Tibial nerve (tissue), 4 donors: ENCODE measurements around the gene KRTAP5-4. TPM values are rescaled to one million over a fixed set of nuclear protein-coding genes. Genes with fewer than 3 reads are reported as not detected.
"Not testable (repeated sequence)": the region's sequence is repeated elsewhere in the genome, so short reads cannot be mapped to it uniquely, and the experiment has no call there.

Experiments
- DNase-seq, 2 donors: peaks; one replicate each; pipeline ENCODE4 v3.0.0-alpha.2; 2019; ENCODE audit warnings: low spot score in 2 of 2
- H3K27ac ChIP-seq, 4 donors: fragments of 200-600 bp; sonication (generic) in 3 of 4; one replicate each; pipeline ENCODE4 v1.5.1; 2017 to 2019; ENCODE audit warnings: mild to moderate bottlenecking in 1 of 4
- H3K27me3 ChIP-seq, 2 donors: fragments of 200-600 bp; sonication (generic) in 1 of 2; one replicate each; pipeline versions ENCODE4 v1.5.1 to v1.6.0; 2017 to 2019
- H3K36me3 ChIP-seq, 3 donors: fragments of 200-600 bp; sonication (generic); one replicate each; pipeline ENCODE4 v1.5.1; 2018 to 2019
- H3K4me1 ChIP-seq, 4 donors: fragments of 200-600 bp; sonication (generic) in 3 of 4; one replicate each; pipeline ENCODE4 v1.5.1; 2017 to 2019
- H3K4me3 ChIP-seq, 4 donors: fragments of 200-600 bp; sonication (generic) in 3 of 4; one replicate each; pipeline ENCODE4 v1.5.1; 2017 to 2019; ENCODE audit warnings: mild to moderate bottlenecking in 1 of 4, moderate library complexity in 1 of 4
- H3K9me3 ChIP-seq, 4 donors: fragments of 200-600 bp; sonication (generic) in 3 of 4; one replicate each; pipeline ENCODE4 v1.5.1; 2017 to 2019
- CTCF ChIP-seq, 5 experiments: fragments of 200-600 bp in 3 of 5; fragments of 450-650 bp in 2 of 5; sonication (generic) in 3 of 5; IDR thresholded peaks; one replicate each; pipeline ENCODE4 v1.5.1; 2016 to 2019; ENCODE audit warnings: antibody characterized with exemption in 5 of 5, mild to moderate bottlenecking in 3 of 5, moderate library complexity in 2 of 5
- EP300 ChIP-seq, 2 donors: sonication (generic); formaldehyde crosslinking; IDR thresholded peaks; one replicate each; pipeline ENCODE4 v1.6.1; 2017; ENCODE audit warnings: antibody characterized with exemption in 2 of 2, mild to moderate bottlenecking in 1 of 2
- POLR2A ChIP-seq, 2 donors: fragments of 450-650 bp; IDR thresholded peaks; one replicate each; pipeline ENCODE4 v1.6.1; 2017; ENCODE audit warnings: antibody characterized with exemption in 2 of 2, mild to moderate bottlenecking in 2 of 2, moderate library complexity in 2 of 2
- WGBS, 2 donors: methylation state at CpG; one replicate each; pipeline ENCODE4 v1.1.5; 2018; 5-methylcytosine and 5-hydroxymethylcytosine counted together
- total RNA-seq, 4 donors: library from RNA; depleted of rRNA; stranded (reverse); fragments of >200 nt; gene quantifications; one replicate each; pipeline ENCODE4 v1.1.0, GENCODE V29; 2016

KRTAP5-4 gene
- total RNA-seq, 4 donors from 2014 or later = not detected

GRCh38 chr11:1668911-1669473 lies 47.1 kb upstream of the KRTAP5-4 start:
- H3K9me3 ChIP-seq = no peaks in the 10 kb centered on the region
- H3K27me3 ChIP-seq = peaks cover 0 to 32% of the 10 kb centered on the region in 2 donors
- no peak overlapping the region for H3K4me3 ChIP-seq
- no peaks in the 10 kb centered on the region for H3K4me1 ChIP-seq
- TF ChIP-seq CTCF (IDR thresholded peaks at IDR 0.05) (no peak), POLR2A (IDR thresholded peaks at IDR 0.05) (no peak)
- no peaks in the 10 kb centered on the region for H3K36me3 ChIP-seq
- WGBS, 2 donors = 60% methylated on average over 13 of the region's 13 CpGs
- DNase-seq = no peak
- no peak overlapping the region for H3K27ac ChIP-seq

GRCh38 chr11:1667906-1668305 lies 46.0 kb upstream of the KRTAP5-4 start:
- WGBS, 2 donors = 34 to 45% methylated on average over 16 of the region's 16 CpGs
- no peak for DNase-seq
- H3K27me3 ChIP-seq = peaks cover 0 to 31% of the 10 kb centered on the region in 2 donors
- no peaks in the 10 kb centered on the region for H3K36me3 ChIP-seq
- no peak overlapping the region for H3K27ac ChIP-seq
- no peak overlapping the region for H3K4me3 ChIP-seq
- TF ChIP-seq CTCF (IDR thresholded peaks at IDR 0.05) (no peak), POLR2A (IDR thresholded peaks at IDR 0.05) (no peak), EP300 (IDR thresholded peaks at IDR 0.05) (no peak)
- H3K9me3 ChIP-seq = no peaks in the 10 kb centered on the region
- H3K4me1 ChIP-seq = no peaks in the 10 kb centered on the region

- H3K9me3 ChIP-seq = no peaks in the 10 kb centered on the region
- DNase-seq = no peak
- H3K4me3 ChIP-seq = no peak overlapping the region
- WGBS, 2 donors = 85 to 87% methylated on average over 18 to 20 of the region's 24 CpGs
- H3K4me1 ChIP-seq = no peaks in the 10 kb centered on the region
- H3K36me3 ChIP-seq = no peaks in the 10 kb centered on the region
- H3K27ac ChIP-seq = no peak overlapping the region
- TF ChIP-seq CTCF (IDR thresholded peaks at IDR 0.05) = no peak
- TF ChIP-seq EP300 (IDR thresholded peaks at IDR 0.05) = no peak
- TF ChIP-seq POLR2A (IDR thresholded peaks at IDR 0.05) = no peak
- peaks cover 0 to 31% of the 10 kb centered on the region in 2 donors for H3K27me3 ChIP-seq
Observed at GRCh38 chr11:1667121-1667850, 45.3 kb upstream of the KRTAP5-4 start.

GRCh38 chr11:1665313-1665712 lies 43.4 kb upstream of the KRTAP5-4 start:
- DNase-seq = no peak
- H3K9me3 ChIP-seq = no peaks in the 10 kb centered on the region
- TF ChIP-seq EP300 (IDR thresholded peaks at IDR 0.05) (no peak), POLR2A (IDR thresholded peaks at IDR 0.05) (no peak), CTCF (IDR thresholded peaks at IDR 0.05) (no peak)
- H3K4me3 ChIP-seq = no peak overlapping the region
- no peak overlapping the region for H3K27ac ChIP-seq
- WGBS, 2 donors = 74 to 77% methylated on average over 4 to 5 of the region's 8 CpGs
- no peaks in the 10 kb centered on the region for H3K4me1 ChIP-seq
- no peaks in the 10 kb centered on the region for H3K36me3 ChIP-seq
- peaks cover 0 to 31% of the 10 kb centered on the region in 2 donors for H3K27me3 ChIP-seq

- H3K36me3 ChIP-seq, H3K27ac ChIP-seq, H3K9me3 ChIP-seq, H3K4me3 ChIP-seq, H3K4me1 ChIP-seq, H3K27me3 ChIP-seq, DNase-seq: not testable (repeated sequence)
- WGBS, 2 donors = 69 to 75% methylated on average over 18 of the region's 18 CpGs
Observed at GRCh38 chr11:1662699-1663283, 40.9 kb upstream of the KRTAP5-4 start.

GRCh38 chr11:1661454-1662269 lies 39.7 kb upstream of the KRTAP5-4 start:
- not testable (repeated sequence) for H3K9me3 ChIP-seq, H3K4me3 ChIP-seq, H3K4me1 ChIP-seq, DNase-seq, H3K27ac ChIP-seq, H3K27me3 ChIP-seq, H3K36me3 ChIP-seq
- 73 to 80% methylated on average over 10 of the region's 25 CpGs for WGBS, 2 donors
